ENCODE measurements around the gene MAP3K5. TPM values are rescaled to one million over a fixed set of nuclear protein-coding genes. Genes with fewer than 3 reads are reported as not detected.

MAP3K5 gene
- total and polyA plus RNA-seq, 9 of the 15 experiments (the other 6 are each of a cell fraction or from before 2014, with no cell fraction given): 2.2 to 13.0 (median 9.9) TPM

DNA sequence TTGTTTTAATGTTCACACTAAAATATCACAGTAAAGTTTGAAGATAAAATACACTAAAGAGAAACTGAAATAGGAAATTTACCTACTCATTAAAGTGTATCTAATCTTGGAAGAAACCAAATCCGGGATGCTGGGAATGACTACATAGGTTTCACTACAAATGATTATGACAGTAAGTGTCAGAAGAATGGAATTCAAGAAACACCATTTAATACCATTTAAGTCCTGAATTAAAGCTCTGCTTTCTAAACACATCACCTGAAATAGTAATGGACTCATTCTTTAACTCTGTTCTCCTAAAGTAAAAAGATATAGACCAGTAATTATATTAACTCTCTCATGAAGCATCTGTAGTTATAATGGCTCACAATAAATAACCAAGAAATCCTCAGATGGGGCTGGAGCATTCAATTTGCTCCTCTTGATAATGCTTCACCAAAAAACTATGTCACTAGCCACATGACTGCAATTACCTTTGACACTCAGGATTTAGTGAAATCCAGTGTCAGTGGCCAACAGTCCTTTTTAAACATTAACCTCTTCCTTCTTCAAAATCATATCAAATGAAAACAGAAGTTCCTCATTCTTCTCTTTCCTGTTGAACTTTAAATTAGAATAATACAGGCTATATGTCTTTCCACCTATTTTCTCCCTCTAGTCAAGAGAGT lies 283.4 kb downstream of the MAP3K5 start (continued):
- TF ChIP-seq ZNF197 (CRISPR knock-in tag; IDR thresholded peaks at IDR 0.05; ENCODE audit: low read depth) (no peak), ILK (tag; IDR thresholded peaks at IDR 0.05; ENCODE audit: borderline replicate concordance, low read depth) (no peak)

Small RNA genes within 50 kb of the gene (small RNA-seq; reads per million reads assigned to genes)
- not detected for gene RNA5SP219

Other genes with a start within 250 kb of the MAP3K5 start
- 6.6 and 7.5 TPM in 2 replicates for gene MAP7, start 242.1 kb downstream of the MAP3K5 start, total RNA-seq (2014; rRNA removed)
- 3.9 and 4.2 TPM in 2 replicates for gene MAP7, start 242.1 kb downstream of the MAP3K5 start, total RNA-seq (2014; rRNA removed; fragmentation: Illumina TruSeq; extraction: Trizol)
- gene MAP7, start 242.1 kb downstream of the MAP3K5 start, total RNA-seq (2015; rRNA removed; fragmentation: Illumina TruSeq; extraction: Trizol): 7.6 and 7.7 TPM in 2 replicates
- gene MAP7, start 242.1 kb downstream of the MAP3K5 start, total RNA-seq (2021): 6.1 and 7.4 TPM in 2 replicates
- 1.0 and 1.3 TPM in 2 replicates for gene MAP7, start 242.1 kb downstream of the MAP3K5 start, polyA plus RNA-seq (2011; rRNA removed)
- gene MAP7, start 242.1 kb downstream of the MAP3K5 start, polyA plus RNA-seq (2014; fragmentation: Illumina TruSeq; extraction: Trizol): 6.7 and 6.9 TPM in 2 replicates
- 1 to 10 TPM in 1 of 2 experiments, under 1 TPM in 1; 0.76 to 1.1 TPM for gene MAP7, start 242.1 kb downstream of the MAP3K5 start, polyA plus RNA-seq (2014; fragmentation: Nextera tagmentation; extraction: Ambion mirVana)
- 3.9 and 4.4 TPM in 2 replicates for gene MAP7, start 242.1 kb downstream of the MAP3K5 start, polyA plus RNA-seq (2014; rRNA removed)
- 12.0 and 18.0 TPM in 2 replicates for gene PEX7, start 30.1 kb upstream of the MAP3K5 start, total RNA-seq (2014; rRNA removed)
- 9.7 and 12.7 TPM in 2 replicates for gene PEX7, start 30.1 kb upstream of the MAP3K5 start, total RNA-seq (2014; rRNA removed; fragmentation: Illumina TruSeq; extraction: Trizol)
- 7.2 and 7.3 TPM in 2 replicates for gene PEX7, start 30.1 kb upstream of the MAP3K5 start, total RNA-seq (2015; rRNA removed; fragmentation: Illumina TruSeq; extraction: Trizol)
- 9.1 and 9.6 TPM in 2 replicates for gene PEX7, start 30.1 kb upstream of the MAP3K5 start, total RNA-seq (2021)
- gene PEX7, start 30.1 kb upstream of the MAP3K5 start, polyA plus RNA-seq (2011; rRNA removed): 12.5 and 12.9 TPM in 2 replicates
- 6.2 and 6.5 TPM in 2 replicates for gene PEX7, start 30.1 kb upstream of the MAP3K5 start, polyA plus RNA-seq (2014; fragmentation: Illumina TruSeq; extraction: Trizol)
- 1 to 10 TPM; 1.6 to 2.2 TPM for gene PEX7, start 30.1 kb upstream of the MAP3K5 start, polyA plus RNA-seq (2014; fragmentation: Nextera tagmentation; extraction: Ambion mirVana)
- gene PEX7, start 30.1 kb upstream of the MAP3K5 start, polyA plus RNA-seq (2014; rRNA removed): 10.9 and 12.5 TPM in 2 replicates
- gene SLC35D3, start 129.8 kb upstream of the MAP3K5 start, total RNA-seq (2014; rRNA removed): not detected in 2 replicates
- gene SLC35D3, start 129.8 kb upstream of the MAP3K5 start, total RNA-seq (2014; rRNA removed; fragmentation: Illumina TruSeq; extraction: Trizol): not detected in 2 replicates
- gene SLC35D3, start 129.8 kb upstream of the MAP3K5 start, total RNA-seq (2015; rRNA removed; fragmentation: Illumina TruSeq; extraction: Trizol): not detected in 2 replicates
- gene SLC35D3, start 129.8 kb upstream of the MAP3K5 start, total RNA-seq (2021): not detected in 2 replicates
- not detected in 2 replicates for gene SLC35D3, start 129.8 kb upstream of the MAP3K5 start, polyA plus RNA-seq (2011; rRNA removed)
- gene SLC35D3, start 129.8 kb upstream of the MAP3K5 start, polyA plus RNA-seq (2014; fragmentation: Illumina TruSeq; extraction: Trizol): not detected in 2 replicates
- not detected for gene SLC35D3, start 129.8 kb upstream of the MAP3K5 start, polyA plus RNA-seq (2014; fragmentation: Nextera tagmentation; extraction: Ambion mirVana)
- not detected in 2 replicates for gene SLC35D3, start 129.8 kb upstream of the MAP3K5 start, polyA plus RNA-seq (2014; rRNA removed)